Right forelimb (tissue), 1 donor: Measurements from ENCODE around the gene CALML6.

ENCODE experiments used
- DNase-seq: peaks from one replicate; pipeline ENCODE4 v3.0.0-alpha.2; 2018

CALML6 gene

GRCh38 chr1:1892763-1893120 lies 22.3 kb upstream of the CALML6 start:
- no peak for DNase-seq

GRCh38 chr1:1893291-1893985 lies 21.6 kb upstream of the CALML6 start:
- no peak for DNase-seq

DNA sequence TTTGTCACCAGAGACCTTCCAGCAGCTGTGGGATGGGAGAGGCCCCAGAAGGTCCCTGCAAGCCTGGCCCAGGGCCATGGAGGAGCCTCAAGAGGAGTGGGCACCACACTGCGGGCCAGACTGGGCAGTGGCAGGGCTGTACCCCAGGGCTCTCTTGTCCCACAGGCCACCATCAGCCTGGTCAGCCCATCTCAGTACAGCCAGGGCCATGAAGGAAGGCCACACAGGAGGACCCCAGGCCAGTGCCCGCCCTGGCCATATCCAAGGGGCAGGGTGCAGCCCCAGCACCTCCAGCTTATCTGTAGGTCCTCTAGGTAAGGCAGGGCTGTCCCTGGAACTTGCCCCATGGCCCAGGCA lies 21.1 kb upstream of the CALML6 start:
- no peak for DNase-seq

DNA sequence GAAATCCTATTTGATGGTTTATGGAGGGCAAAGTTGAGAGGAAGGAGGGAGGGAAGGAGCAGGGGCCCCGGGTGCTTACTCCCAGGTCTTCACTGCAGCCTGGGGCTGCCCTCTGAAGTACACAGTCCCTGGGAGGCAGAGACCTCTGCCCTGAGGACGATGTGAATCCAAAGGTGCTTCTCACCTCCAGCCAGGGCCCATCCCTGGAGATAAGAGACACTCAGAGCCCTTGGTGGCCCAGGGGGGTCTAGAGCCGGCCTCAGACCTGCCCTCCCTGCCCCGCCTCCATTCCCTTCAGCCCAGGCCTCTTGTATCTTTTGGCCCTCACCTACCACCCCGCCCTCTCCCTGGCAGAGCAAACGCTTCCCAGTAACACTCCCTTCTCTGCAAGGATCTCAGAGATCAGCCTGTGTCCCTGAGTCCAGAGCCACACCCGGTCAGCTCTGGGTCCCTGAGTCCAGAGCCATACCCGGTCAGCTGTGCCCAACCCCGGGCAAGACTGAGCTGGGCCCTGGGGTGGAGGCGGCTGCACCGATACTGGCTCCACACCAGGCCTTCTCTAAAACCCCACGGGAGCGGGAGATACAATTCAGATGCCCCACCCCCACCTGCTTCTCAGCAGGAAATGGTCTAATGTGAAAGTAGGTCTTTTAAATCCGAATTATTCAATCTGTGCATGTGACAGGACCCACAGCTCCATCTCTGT lies 20.6 kb upstream of the CALML6 start:
- DNase-seq = no peak

DNA sequence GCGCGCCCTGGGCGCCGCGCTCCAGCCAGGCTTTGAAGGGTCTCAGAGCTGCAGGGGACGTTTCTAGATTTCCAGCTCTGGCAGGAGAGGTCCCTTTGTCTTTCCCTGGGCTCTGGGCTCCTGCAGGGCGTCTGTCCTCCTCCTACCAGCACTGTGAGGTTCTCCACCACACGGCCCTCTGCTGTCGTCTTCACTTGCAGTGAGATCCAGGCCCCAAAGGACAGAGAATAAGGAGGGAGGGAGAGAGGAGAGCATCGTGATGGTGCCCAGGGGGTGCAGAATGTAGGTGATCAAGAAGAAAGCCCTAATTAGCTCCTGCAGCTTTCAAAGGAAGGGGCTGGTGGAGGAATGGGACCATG lies 20.0 kb upstream of the CALML6 start:
- DNase-seq = no peak

GRCh38 chr1:1895456-1896336 lies 19.4 kb upstream of the CALML6 start:
- no peak for DNase-seq

DNA sequence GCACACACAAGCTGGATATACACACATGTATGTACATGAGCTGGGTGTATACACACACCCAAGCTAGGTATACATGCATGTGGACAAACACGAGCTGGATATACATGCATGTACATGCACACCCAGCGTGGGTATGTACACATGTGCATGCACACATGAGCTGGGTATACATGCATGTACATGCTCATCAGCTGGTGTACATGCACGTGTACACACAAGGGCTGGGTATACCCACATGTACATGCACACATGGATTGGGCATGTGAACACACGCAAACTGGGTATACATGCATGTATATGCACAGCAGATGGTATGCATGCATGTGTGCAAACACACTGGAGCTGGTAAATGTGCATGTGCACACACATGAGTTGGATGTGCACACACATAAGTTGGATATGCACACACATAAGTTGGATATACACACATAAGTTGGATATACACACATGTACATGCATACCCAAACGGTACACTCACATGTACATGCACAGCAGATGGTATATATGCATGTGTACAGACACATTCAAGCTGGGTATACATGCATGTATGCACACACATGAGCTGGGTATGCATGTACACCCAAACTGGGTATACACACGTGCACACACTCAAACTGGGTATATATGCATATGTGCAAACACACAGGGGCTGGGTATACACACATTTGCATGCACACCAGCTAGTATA lies 16.7 kb upstream of the CALML6 start:
- no peak for DNase-seq

GRCh38 chr1:1899266-1899966 lies 15.6 kb upstream of the CALML6 start:
- peak; percentile 38 for DNase-seq

DNA sequence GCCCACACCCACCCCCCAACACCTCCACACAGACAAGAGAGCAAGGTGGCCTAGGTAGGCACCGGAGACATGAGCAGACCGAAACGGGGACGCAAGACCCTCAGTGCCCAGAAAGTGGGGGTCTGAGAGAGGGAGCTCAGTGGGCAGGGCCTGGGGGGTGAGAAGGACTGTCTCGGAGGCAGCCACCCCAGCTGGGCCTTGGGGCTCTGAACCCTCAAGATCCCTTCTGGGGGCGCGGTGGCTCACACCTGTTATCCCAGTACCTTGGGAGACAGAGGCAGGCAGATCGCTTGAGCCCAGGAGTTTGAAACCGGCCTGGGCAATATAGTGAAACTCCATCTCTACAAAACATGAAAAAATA lies 15.1 kb upstream of the CALML6 start:
- DNase-seq = no peak

DNA sequence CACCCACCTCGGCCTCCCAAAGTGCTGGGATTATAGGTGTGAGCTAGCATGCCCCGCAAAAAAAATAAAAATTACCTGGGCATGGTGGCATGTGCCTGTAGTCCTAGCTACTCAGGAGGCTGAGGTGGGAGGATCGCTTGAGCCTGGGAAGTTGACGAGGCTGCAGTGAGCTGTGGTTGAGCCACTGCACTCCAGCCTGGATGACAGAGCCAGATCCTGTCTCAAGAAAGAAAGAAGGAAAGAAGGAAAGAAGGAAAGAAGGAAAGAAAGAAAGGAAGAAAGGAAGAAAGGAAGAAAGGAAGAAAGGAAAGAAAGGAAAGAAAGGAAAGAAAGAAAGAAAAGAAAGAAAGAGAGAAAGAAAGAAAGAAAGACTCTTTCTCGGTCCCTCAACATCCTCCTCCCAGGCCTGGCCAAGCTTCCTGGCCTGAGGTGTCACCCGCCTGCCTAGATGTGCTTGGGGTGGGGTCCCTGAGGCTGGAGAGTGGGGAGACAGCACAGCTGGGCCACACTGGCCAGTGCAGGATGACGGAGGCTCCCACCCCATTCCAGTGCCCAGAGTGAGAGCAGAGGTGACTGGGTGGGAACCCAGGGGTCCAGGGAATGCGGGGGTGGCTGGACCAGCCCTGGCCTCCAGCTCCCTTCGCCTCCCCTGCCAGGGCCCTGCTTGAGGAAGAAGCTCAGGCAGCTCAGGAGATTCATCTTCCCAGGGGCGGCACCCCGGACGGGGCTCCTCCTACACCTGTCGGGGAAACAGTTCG lies 14.0 kb upstream of the CALML6 start:
- no peak for DNase-seq

DNA sequence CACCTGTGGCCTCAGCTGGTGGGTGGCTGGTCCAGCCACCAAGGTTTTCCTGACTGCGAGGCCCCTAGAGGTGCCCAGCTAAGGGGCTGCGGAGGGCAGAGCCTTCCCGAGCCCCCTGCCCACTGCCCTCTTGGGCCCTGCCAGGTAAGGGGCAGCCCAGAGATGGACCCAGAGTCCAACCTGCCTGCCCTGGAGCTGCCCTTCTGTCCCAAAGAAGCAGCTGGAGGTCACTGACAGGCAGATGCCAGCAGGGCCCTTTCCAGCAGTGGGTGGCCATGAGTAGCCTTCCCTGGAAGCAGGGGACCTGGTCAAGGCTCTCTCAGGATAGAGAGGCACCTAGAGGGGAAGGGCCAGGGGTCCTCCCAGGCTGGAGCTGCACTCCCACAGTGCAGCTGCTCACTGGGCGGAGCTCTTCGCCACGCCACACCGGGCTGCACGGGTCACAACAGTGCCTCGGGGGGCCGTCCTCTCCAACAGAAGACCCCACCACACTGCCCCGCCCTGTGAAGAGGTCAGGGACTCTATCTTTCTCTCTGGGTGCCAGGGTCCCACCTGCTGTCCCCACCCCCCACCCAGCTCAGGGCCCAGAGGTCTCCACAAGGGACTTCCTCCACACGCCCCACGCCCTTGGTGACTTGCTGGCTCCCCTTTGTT lies 13.3 kb upstream of the CALML6 start:
- no peak for DNase-seq

- DNase-seq = no peak
These were observed 11.8 kb upstream of the CALML6 start for GRCh38 chr1:1903224-1903623.

DNA sequence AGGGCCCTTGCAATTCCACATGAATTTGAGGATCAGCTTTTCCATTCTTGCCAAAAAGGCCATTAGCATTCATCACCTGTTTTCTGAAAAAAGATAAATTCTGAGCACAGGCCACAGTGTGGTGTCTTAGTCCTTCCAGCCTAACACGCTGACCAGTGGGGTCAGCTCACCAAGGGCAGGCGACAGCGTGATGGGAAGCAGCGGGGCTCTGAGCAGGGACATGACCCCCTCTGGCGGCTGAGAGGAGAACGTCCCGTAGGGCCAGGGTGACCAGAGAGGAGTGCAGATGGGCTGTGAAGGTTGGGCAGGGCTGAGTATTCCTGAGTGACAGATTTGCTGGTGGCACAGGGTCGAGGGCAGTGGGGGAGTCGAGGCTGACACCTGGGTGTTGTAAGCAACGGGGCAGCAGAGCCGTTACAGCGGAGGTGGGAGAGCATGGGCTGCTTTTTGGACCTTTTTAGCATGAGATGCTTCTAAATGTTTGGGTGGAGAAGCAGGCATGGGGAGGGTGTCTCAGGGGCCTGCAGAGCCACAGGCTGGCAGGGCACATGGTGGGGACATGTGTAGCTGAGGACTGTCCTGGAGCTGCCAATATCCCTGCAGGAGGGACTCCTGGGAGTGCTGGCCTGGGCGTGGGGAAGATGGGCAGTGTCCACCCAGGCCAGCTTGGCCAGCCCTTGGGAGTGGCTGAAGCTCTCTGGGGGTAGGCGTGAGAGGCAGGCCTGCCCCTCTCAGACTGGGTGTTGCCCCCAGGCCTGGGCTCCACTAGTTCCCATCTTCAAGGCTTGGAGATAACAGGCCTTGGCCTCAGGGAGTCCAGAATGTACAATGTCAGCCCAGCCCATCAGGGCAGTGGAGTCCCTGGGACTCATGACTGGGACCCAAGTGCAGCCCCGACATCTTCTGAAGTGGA lies 8.6 kb upstream of the CALML6 start:
- peak; percentile 81 for DNase-seq

DNA sequence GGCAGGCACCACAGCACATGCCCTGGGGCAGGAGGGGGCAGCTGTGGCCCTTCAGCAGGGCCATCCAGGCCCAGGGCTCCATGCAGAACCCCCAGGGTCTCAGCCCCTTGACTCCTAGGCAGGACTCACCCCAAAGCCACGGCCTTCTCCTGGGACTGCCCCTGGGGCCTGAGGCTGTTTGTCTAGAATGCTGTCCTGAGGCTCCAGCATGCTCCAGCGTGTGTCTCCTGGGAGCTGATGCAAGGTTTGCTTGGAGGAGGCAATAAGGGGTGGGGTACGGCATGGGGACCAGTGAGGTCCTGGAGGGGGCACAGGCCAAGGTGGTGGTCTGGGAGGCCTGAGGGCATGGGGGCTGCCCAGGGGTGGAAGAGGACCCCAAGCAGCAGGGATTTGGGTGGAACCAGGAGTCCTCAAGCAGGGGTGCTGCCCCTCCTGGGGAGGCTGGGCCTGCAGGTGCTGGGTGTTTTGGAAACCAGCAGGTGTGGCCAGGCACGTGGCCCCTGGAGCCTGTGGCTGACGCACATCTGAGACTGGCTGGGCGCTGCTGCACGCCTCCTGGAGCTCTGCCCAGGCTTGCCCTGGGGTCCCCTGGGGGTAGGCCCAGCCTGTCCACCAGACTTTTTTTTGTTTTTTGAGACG lies 7.8 kb upstream of the CALML6 start:
- DNase-seq = peak; percentile 47

GRCh38 chr1:1908506-1908791 lies 6.6 kb upstream of the CALML6 start:
- DNase-seq = no peak

DNA sequence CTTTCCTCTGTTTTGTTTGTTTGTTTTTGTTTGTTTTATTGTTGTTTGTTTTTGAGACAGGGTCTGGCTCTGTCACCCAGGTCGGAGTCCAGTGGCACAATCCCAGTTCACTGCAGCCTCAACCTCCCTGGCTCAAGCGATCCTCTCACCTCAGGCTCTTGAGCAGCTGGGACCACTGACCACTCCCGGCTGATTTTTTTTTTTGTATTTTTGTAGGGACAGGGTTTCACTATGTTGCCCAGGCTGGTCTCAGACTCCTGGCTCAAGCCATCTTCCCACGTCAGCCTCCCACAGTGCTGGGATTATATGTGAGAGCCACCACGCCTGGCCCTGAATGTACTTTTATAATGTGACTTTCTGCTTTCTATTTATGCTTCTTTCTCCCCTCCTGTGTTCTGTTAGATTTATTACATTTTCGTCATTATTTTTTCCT lies 5.0 kb upstream of the CALML6 start:
- DNase-seq = no peak

DNA sequence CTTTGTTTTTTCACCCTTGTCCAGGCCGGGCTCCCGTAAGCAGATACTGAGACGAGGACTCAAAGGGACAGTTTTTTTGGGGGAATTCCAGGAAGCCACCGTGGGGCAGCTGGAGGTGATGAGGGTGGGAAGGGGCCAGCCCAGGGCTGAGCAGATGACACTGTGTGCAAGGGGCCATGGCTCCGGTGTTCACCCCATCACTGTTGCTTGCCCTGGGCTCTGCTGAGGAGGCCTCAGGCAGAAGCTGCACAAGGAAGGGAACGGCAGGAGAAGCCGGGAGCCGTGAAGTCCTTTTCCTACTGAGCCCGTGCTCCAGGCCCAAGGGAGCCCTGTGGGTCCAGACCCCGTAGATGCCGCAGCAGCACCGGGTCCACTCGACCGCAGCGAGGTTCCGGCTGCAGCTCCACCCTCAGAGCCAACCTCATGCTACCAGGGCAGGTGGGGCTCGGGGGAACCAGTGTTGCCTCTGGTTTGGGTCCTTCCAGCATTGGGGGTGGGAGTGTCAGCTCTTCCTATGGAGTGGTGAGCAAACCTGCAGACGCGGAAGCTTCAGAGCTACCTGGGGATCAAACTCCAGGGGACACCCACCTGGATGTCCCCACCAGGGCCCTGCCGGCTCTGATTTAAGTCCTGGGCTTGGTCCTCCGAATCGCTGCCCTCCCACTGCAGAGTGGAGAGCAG lies 4.3 kb upstream of the CALML6 start:
- peak; percentile 37 for DNase-seq

GRCh38 chr1:1911350-1912041 lies 3.6 kb upstream of the CALML6 start:
- no peak for DNase-seq
